Peyer's patch (tissue), 4 donors: ENCODE results near the gene SHLD2.
"Not testable (repeated sequence)": the region's sequence is repeated elsewhere in the genome, so short reads cannot be mapped to it uniquely, and the experiment has no call there.

Experiments used
- POLR2A ChIP-seq, 2 donors: fragments of 450-650 bp; IDR thresholded peaks; one replicate each; pipeline ENCODE4 v1.5.1; 2017; ENCODE audit warnings: antibody characterized with exemption in 2 of 2, mild to moderate bottlenecking in 2 of 2, moderate library complexity in 2 of 2
- TF ChIP-seq, protein P1 (sequence below), 6 experiments: fragments of 450-650 bp in 4 of 6; fragments of 200-600 bp in 2 of 6; sonication (generic) in 1 of 6; IDR thresholded peaks; one replicate each; pipeline ENCODE4 v1.5.1; 2017 to 2019; ENCODE audit warnings: antibody characterized with exemption in 6 of 6, mild to moderate bottlenecking in 3 of 6, moderate library complexity in 1 of 6

DNA sequence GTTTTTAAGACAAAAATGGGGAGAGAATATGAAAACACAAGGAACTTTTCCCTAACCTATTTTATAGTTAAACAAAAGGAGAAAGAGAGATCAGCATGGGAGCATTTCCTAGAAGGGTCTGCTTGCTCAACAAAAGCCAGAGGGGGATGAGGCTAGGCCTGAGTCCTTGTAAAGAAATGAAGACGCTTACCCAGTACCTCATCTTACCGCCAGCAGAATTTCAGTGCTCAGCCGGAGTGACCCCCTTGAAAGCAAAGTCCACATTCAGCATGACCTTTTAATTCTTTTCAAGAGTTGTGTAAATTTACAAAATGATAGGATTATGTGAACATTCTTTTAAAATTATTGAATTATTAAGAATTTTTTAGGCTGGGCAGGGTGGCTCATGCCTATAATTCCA lies 82.6 kb downstream of the SHLD2 start:
- TF ChIP-seq, protein P1, sequence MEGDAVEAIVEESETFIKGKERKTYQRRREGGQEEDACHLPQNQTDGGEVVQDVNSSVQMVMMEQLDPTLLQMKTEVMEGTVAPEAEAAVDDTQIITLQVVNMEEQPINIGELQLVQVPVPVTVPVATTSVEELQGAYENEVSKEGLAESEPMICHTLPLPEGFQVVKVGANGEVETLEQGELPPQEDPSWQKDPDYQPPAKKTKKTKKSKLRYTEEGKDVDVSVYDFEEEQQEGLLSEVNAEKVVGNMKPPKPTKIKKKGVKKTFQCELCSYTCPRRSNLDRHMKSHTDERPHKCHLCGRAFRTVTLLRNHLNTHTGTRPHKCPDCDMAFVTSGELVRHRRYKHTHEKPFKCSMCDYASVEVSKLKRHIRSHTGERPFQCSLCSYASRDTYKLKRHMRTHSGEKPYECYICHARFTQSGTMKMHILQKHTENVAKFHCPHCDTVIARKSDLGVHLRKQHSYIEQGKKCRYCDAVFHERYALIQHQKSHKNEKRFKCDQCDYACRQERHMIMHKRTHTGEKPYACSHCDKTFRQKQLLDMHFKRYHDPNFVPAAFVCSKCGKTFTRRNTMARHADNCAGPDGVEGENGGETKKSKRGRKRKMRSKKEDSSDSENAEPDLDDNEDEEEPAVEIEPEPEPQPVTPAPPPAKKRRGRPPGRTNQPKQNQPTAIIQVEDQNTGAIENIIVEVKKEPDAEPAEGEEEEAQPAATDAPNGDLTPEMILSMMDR (IDR thresholded peaks at IDR 0.05) = not testable (repeated sequence)
- TF ChIP-seq POLR2A (IDR thresholded peaks at IDR 0.05) = not testable (repeated sequence)
